ENCODE results near the gene RFTN2. TPM values are rescaled to one million over a fixed set of nuclear protein-coding genes. Genes with fewer than 3 reads are reported as not detected.

RFTN2 gene
- 52.6 TPM for total RNA-seq

DNA sequence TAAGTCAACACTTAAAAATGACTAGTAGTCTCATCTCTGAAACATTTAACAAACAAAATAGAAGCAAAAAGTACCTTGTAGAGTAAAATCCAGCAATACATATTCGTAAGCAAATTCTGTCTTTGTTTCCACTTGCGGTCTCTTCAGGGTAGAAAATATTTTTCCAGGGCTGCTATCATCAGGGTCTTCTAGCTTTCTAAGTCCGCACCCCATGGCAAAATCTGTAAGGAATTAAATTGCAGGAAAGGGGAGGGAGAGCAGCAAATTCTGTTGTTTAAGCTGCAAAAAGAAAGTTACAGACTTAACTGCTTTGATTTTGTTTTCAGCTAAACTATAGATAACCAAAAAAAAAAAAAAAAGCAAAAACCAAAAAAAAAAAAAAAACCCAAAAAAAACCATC is at the start of gene RFTN2:
TSS of gene RFTN2 (minus strand) at position 342 of the 400 bp plus-strand sequence. CDS start at position 213, 129 bp downstream.

DNA sequence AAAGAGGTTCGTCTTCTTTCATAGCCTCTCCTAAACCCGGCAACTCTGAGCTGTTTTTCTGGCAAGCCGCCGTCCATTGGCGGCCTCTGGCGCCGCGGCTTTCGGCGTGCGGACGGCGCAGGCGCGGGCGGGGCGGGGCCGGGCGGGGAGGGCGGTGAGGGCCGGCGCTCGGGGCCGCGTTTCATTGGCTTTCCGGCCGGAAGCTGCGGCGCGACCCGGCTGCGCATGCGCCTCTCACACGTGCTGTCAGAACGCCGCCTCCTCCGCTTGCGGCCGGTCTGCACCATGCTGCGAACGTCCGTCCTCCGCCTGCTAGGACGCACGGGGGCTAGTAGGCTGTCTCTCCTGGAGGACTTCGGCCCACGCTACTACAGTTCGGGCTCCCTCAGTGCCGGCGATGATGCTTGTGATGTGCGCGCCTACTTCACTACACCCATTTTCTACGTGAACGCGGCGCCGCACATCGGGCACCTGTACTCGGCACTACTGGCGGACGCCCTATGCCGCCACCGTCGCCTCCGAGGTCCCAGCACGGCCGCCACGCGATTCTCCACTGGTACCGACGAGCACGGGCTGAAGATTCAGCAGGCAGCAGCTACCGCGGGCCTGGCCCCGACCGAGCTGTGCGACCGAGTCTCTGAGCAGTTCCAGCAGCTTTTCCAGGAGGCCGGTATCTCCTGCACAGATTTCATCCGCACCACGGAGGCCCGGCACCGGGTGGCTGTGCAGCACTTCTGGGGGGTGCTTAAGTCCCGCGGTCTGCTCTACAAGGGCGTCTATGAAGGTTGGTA is 29.9 kb upstream of the RFTN2 start, which contains the start of gene MARS2:
TSS of gene MARS2 (plus strand) at position 249 of the 791 bp plus-strand sequence. CDS start at position 286, 37 bp downstream.

Small RNAs within 50 kb of the gene (small RNA-seq; reads per million reads assigned to genes)
- gene AC020550.1: not detected

Other genes with a start within 250 kb of the RFTN2 start
- 227 TPM for gene SF3B1, start 240.6 kb downstream of the RFTN2 start, total RNA-seq
- 40.1 TPM for gene COQ10B, start 222.0 kb downstream of the RFTN2 start, total RNA-seq
- 210 TPM for gene HSPD1, start 175.7 kb downstream of the RFTN2 start, total RNA-seq
- 93.7 TPM for gene HSPE1, start 175.2 kb downstream of the RFTN2 start, total RNA-seq
- gene MOB4, start 159.5 kb downstream of the RFTN2 start, total RNA-seq: 83.0 TPM
- 9.9 TPM for gene MARS2, start 29.8 kb upstream of the RFTN2 start, total RNA-seq
- 1.4 TPM for gene BOLL, start 109.7 kb upstream of the RFTN2 start, total RNA-seq
- gene PLCL1, start 129.0 kb upstream of the RFTN2 start, total RNA-seq: 26.5 TPM

All from diencephalon (tissue), 1 donor.